ENCODE results near the gene MOB3B. TPM values are rescaled to one million over a fixed set of nuclear protein-coding genes. Genes with fewer than 3 reads are reported as not detected.

MOB3B gene
- total RNA-seq, 1 experiment from 2014 or later: 2.6 TPM

- no peak overlapping the region for H3K27ac ChIP-seq (ENCODE audit: low read length)
- ATAC-seq (no peak), DNase-seq (no peak)
- no peaks in the 10 kb centered on the region for H3K9me2 ChIP-seq (replicated peaks; ENCODE audit: low read length)
- H3F3A ChIP-seq (ENCODE audit: low read length, unreplicated experiment): peaks cover 6% of the 10 kb centered on the region
- H3K4me1 ChIP-seq (ENCODE audit: insufficient read depth, low read length): peaks cover 27% of the 10 kb centered on the region
- POLR2A ChIA-PET (ENCODE audit: unreplicated experiment): no interaction called here
- CTCF ChIA-PET: no interaction called here
- H3K36me3 ChIP-seq (ENCODE audit: low read depth, low read length): peaks cover 16% of the 10 kb centered on the region; the same call in 1 of the 2 replicates
- H3K4me3 ChIP-seq (ENCODE audit: low read length): no peak overlapping the region
- intact Hi-C loops (cut with micrococcal nuclease): no loop called here
- BruUV-seq (replicated peaks): no TSS peak
- H3K9ac ChIP-seq (ENCODE audit: low read length): no peak overlapping the region
- H3K4me2 ChIP-seq (ENCODE audit: low read length): no peak overlapping the region
- H2AFZ ChIP-seq (ENCODE audit: low read length): no peak overlapping the region
- TF ChIP-seq CTCF (conservative IDR thresholded peaks at IDR 0.05; ENCODE audit: low read depth, low read length) (no peak), EZH2phosphoT487 (IDR thresholded peaks at IDR 0.05; ENCODE audit: borderline replicate concordance, low read length) (no peak), EZH2 (IDR thresholded peaks at IDR 0.05; ENCODE audit: low read length, unreplicated experiment) (no peak)
- H4K20me1 ChIP-seq (ENCODE audit: low read length): no peaks in the 10 kb centered on the region
- peaks cover 30% of the 10 kb centered on the region for H3K79me2 ChIP-seq (ENCODE audit: low read length)
- no peaks in the 10 kb centered on the region for H3K9me3 ChIP-seq (ENCODE audit: low read length)
- H3K27me3 ChIP-seq (ENCODE audit: low read length): no peaks in the 10 kb centered on the region
Measured at GRCh38 chr9:27565696-27566095, 36.1 kb upstream of the MOB3B start.

- Histone ChIP-seq H3K4me1 (ENCODE audit: insufficient read depth, low read length) (peaks cover 17% of the 10 kb centered on the region), H3K4me3 (ENCODE audit: low read length) (no peak overlapping the region), H3K79me2 (ENCODE audit: low read length) (peaks cover 24% of the 10 kb centered on the region), H3K27me3 (ENCODE audit: low read length) (no peaks in the 10 kb centered on the region), H3K9me3 (ENCODE audit: low read length) (no peaks in the 10 kb centered on the region), H3K4me2 (ENCODE audit: low read length) (no peak overlapping the region), H3K9ac (ENCODE audit: low read length) (no peak overlapping the region), H3F3A (ENCODE audit: low read length, unreplicated experiment) (peaks cover 3% of the 10 kb centered on the region), H4K20me1 (ENCODE audit: low read length) (no peaks in the 10 kb centered on the region), H3K27ac (ENCODE audit: low read length) (no peak overlapping the region), H3K36me3 (ENCODE audit: low read depth, low read length) (peaks cover 18% of the 10 kb centered on the region; the same call in 1 of the 2 replicates), H2AFZ (ENCODE audit: low read length) (no peak overlapping the region), H3K9me2 (replicated peaks; ENCODE audit: low read length) (no peaks in the 10 kb centered on the region)
- ATAC-seq (no peak), DNase-seq (no peak)
- ChIA-PET CTCF (no interaction called here), POLR2A (ENCODE audit: unreplicated experiment) (no interaction called here)
- no peak for TF ChIP-seq EZH2phosphoT487 (IDR thresholded peaks at IDR 0.05; ENCODE audit: borderline replicate concordance, low read length)
- TF ChIP-seq CTCF (conservative IDR thresholded peaks at IDR 0.05; ENCODE audit: low read depth, low read length): no peak
- TF ChIP-seq EZH2 (IDR thresholded peaks at IDR 0.05; ENCODE audit: low read length, unreplicated experiment): no peak
- intact Hi-C loops (cut with micrococcal nuclease): no loop called here
- BruUV-seq (replicated peaks): no TSS peak
Measured at GRCh38 chr9:27564670-27565069, 35.1 kb upstream of the MOB3B start.

- no peak overlapping the region for H3K27ac ChIP-seq (ENCODE audit: low read length)
- no peaks in the 10 kb centered on the region for H3F3A ChIP-seq (ENCODE audit: low read length, unreplicated experiment)
- TF ChIP-seq EZH2phosphoT487 (IDR thresholded peaks at IDR 0.05; ENCODE audit: borderline replicate concordance, low read length) (no peak), CTCF (conservative IDR thresholded peaks at IDR 0.05; ENCODE audit: low read depth, low read length) (no peak), EZH2 (IDR thresholded peaks at IDR 0.05; ENCODE audit: low read length, unreplicated experiment) (no peak)
- BruUV-seq (replicated peaks): no TSS peak
- intact Hi-C loops (cut with micrococcal nuclease): no loop called here
- no peak overlapping the region for H3K9ac ChIP-seq (ENCODE audit: low read length)
- H3K4me3 ChIP-seq (ENCODE audit: low read length): no peak overlapping the region
- H3K9me3 ChIP-seq (ENCODE audit: low read length): no peaks in the 10 kb centered on the region
- H2AFZ ChIP-seq (ENCODE audit: low read length): no peak overlapping the region
- POLR2A ChIA-PET (ENCODE audit: unreplicated experiment): no interaction called here
- H3K27me3 ChIP-seq (ENCODE audit: low read length): no peaks in the 10 kb centered on the region
- CTCF ChIA-PET: no interaction called here
- H4K20me1 ChIP-seq (ENCODE audit: low read length): no peaks in the 10 kb centered on the region
- DNase-seq: no peak
- no peak for ATAC-seq
- peaks cover 18% of the 10 kb centered on the region; the same call in 1 of the 2 replicates for H3K36me3 ChIP-seq (ENCODE audit: low read depth, low read length)
- peaks cover 24% of the 10 kb centered on the region for H3K79me2 ChIP-seq (ENCODE audit: low read length)
- no peaks in the 10 kb centered on the region for H3K9me2 ChIP-seq (replicated peaks; ENCODE audit: low read length)
- no peak overlapping the region for H3K4me2 ChIP-seq (ENCODE audit: low read length)
- peaks cover 11% of the 10 kb centered on the region for H3K4me1 ChIP-seq (ENCODE audit: insufficient read depth, low read length)
Measured at GRCh38 chr9:27563738-27564430, 34.3 kb upstream of the MOB3B start.

Measured in PC-3 (cell line).